H1 (cell line): Measurements from ENCODE around the gene THEMIS. TPM values are rescaled to one million over a fixed set of nuclear protein-coding genes. Genes with fewer than 3 reads are reported as not detected.

ENCODE experiments used
- BCL11A ChIP-seq, 2 experiments: IDR thresholded peaks; one replicate each; pipeline ENCODE4 v1.6.1; 2011; ENCODE audit warnings: low read depth in 2 of 2, low read length in 2 of 2, mild to moderate bottlenecking in 2 of 2
- RNF2 ChIP-seq: fragments of 200-900, 300-1000 bp; sonication (generic); IDR thresholded peaks from 2 replicates; pipeline ENCODE4 v1.7.1; 2016; ENCODE audit warnings: borderline replicate concordance, low read depth, mild to moderate bottlenecking, antibody characterized with exemption, low read length; ENCODE audit not compliant: poor library complexity, severe bottlenecking; ENCODE audit errors: missing control alignments
- polyA plus RNA-seq, 7 experiments: library from polyadenylated mRNA; depleted of rRNA in 3 of 7; stranded (reverse) in 5 of 7; unstranded in 2 of 7; fragments of >200 nt in 5 of 7; fragments of 200-250 nt in 2 of 7; gene quantifications; 1 replicate in 5 of 7; 2 replicates in 1 of 7; 4 replicates in 1 of 7; pipeline versions ENCODE4 v1.2.1 to v1.2.3, GENCODE V29; 2011 to 2013; ENCODE audit warnings: missing spikeins in 2 of 7, mixed read lengths in 2 of 7
- total RNA-seq: library from RNA; stranded (reverse); fragmentation: NEBNext Ultra II Directional; extraction: Animal tissue kit (Norgen Biotek cat#: 25700); gene quantifications from 2 replicates; pipeline ENCODE4 v1.2.1, GENCODE V29; 2021

The THEMIS gene
- total and polyA plus RNA-seq, 2 of the 8 experiments (the other 6 are each of a cell fraction or from before 2014, with no cell fraction given): not detected

DNA sequence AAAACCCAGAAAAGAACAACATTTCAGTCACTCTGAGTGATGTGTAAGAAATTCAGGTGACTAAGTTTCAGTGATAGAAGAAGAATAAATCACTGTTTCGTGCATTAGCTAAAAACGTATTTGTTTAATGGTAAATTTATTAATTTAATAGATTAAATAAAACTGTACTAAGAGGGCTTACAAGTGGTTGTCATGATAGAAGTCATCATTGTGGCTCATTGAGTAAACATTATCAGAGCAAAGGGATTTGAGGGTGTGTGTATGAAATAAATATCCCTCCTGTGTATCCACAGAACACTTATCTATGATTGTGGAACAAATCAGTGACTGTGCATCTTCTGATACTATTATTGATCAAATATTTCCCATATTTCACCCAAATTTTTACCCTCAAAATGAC, 40.1 kb downstream of the THEMIS start (continued):
- no peak for TF ChIP-seq RNF2
- TF ChIP-seq BCL11A (IDR thresholded peaks at IDR 0.05; ENCODE audit: low read depth in 2 of 2, low read length in 2 of 2): no peak
